ENCODE results near the gene CACNA1S. TPM values are rescaled to one million over a fixed set of nuclear protein-coding genes. Genes with fewer than 3 reads are reported as not detected.
A peak's percentile ranks its signal among the peaks of the same experiment; 100 is the strongest.

CACNA1S gene
- total and polyA plus RNA-seq, 8 donors = under 0.01 TPM; not detected in 7

DNA sequence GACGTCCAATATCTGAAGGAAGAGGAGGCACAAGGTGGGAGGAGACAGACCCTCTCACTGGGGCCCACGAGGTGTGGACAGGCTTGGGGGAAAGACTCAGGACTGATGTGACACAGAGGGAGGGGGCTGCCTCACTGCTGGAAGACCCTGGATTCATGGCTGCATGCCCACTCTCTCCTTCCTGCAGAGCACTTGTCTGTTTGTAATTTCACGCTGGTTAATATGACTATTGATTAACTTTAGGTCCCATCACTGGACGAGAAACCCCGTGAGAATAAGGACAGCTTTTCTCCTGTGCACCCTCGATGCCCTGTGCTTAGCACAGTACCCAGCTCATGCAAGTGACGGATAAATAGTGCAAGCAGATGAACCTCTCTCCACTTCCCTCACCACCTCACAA lies 35.1 kb downstream of the CACNA1S start:
- Histone ChIP-seq H3K27ac (no peak overlapping the region), H3K4me3 (no peak overlapping the region), H3K36me3 (no peaks in the 10 kb centered on the region), H3K27me3 (no peaks in the 10 kb centered on the region), H3K9me3 (no peaks in the 10 kb centered on the region), H3K4me1 (no peaks in the 10 kb centered on the region)
- 37 to 42% methylated on average over 7 of the region's 7 CpGs for WGBS, 2 donors
- TF ChIP-seq, protein P1, sequence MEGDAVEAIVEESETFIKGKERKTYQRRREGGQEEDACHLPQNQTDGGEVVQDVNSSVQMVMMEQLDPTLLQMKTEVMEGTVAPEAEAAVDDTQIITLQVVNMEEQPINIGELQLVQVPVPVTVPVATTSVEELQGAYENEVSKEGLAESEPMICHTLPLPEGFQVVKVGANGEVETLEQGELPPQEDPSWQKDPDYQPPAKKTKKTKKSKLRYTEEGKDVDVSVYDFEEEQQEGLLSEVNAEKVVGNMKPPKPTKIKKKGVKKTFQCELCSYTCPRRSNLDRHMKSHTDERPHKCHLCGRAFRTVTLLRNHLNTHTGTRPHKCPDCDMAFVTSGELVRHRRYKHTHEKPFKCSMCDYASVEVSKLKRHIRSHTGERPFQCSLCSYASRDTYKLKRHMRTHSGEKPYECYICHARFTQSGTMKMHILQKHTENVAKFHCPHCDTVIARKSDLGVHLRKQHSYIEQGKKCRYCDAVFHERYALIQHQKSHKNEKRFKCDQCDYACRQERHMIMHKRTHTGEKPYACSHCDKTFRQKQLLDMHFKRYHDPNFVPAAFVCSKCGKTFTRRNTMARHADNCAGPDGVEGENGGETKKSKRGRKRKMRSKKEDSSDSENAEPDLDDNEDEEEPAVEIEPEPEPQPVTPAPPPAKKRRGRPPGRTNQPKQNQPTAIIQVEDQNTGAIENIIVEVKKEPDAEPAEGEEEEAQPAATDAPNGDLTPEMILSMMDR (IDR thresholded peaks at IDR 0.05) = no peak
- ATAC-seq (peak in 1 of 4 donors; percentile 8), DNase-seq (no peak), FAIRE-seq (no peak)
- intact Hi-C loops (cut with DNase I) = no loop called here

DNA sequence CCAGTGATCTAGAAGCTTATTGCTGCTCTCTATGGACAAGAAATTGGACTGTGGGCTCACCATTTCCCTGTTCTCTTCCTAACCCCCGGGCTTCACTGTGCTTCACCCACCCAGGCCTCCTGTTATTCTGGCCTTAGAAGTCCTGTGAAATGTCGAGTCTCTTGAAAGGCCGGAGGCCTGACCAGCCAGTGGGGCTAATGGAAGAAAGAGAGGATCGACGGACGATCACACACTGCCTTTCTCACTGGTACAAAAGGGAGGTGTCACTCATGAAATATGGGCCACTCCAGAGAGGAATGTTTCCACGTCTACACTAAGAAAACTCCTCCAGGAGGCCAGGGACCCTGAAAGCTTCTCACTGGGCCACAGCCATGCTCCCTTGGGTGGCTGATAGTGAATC lies 36.1 kb downstream of the CACNA1S start:
- FAIRE-seq = no peak
- TF ChIP-seq, protein P1 (IDR thresholded peaks at IDR 0.05) = no peak
- intact Hi-C loops (cut with DNase I) = no loop called here
- DNase-seq = no peak
- Histone ChIP-seq H3K27me3 (no peaks in the 10 kb centered on the region), H3K4me1 (no peaks in the 10 kb centered on the region), H3K9me3 (no peaks in the 10 kb centered on the region), H3K4me3 (no peak overlapping the region), H3K36me3 (no peaks in the 10 kb centered on the region), H3K27ac (no peak overlapping the region)
- 75 to 76% methylated on average over 7 of the region's 7 CpGs for WGBS, 2 donors
- ATAC-seq = no peak

DNA sequence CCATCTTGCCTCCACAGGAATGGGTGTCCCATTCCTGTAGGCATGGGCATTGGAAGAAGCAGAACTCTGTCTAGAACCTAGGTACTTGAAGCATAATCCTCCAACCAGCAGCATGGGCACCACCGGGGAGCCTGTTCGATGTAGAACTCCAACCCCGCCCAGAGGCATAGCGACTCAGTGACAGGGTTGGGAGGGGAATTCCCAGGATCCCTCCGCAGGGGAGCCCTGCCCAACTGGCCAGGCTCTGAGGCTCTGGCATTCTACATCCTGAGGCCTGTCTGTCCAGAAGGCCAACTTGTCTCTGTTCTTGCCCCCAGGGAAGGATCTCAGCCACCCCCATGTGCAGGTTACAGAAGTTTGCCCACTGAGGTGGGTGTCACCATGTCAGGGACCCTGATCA lies 38.2 kb downstream of the CACNA1S start:
- H3K4me3 ChIP-seq = no peak overlapping the region
- ATAC-seq = no peak
- TF ChIP-seq, protein P1 (IDR thresholded peaks at IDR 0.05) = no peak
- no peaks in the 10 kb centered on the region for H3K27me3 ChIP-seq
- intact Hi-C loops (cut with DNase I) = no loop called here
- H3K36me3 ChIP-seq = no peaks in the 10 kb centered on the region
- no peaks in the 10 kb centered on the region for H3K4me1 ChIP-seq
- FAIRE-seq = no peak
- DNase-seq = no peak
- 83 to 94% methylated on average over 5 of the region's 5 CpGs for WGBS, 2 donors
- no peak overlapping the region for H3K27ac ChIP-seq
- no peaks in the 10 kb centered on the region for H3K9me3 ChIP-seq

DNA sequence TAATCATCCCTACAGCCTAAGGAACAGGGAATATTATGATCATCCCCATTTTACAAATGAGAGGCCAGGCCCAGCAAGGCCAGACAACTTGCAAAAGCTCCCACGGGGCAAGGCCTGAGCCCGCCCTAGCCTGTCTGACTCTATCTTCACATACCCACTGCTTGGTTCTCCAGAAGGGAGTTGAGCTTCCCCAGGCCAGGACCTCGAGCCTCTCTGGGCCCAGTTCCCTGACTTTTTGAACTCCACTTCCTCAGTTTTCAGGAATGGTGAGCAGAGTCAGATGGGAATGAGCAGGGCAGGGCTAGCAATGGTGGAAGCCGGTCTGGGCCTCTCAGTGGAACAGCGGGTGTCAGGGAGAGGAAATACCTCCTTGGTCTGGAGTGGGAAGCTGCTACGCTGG lies 39.3 kb downstream of the CACNA1S start:
- no peaks in the 10 kb centered on the region for H3K36me3 ChIP-seq
- no peaks in the 10 kb centered on the region for H3K4me1 ChIP-seq
- H3K4me3 ChIP-seq = no peak overlapping the region
- TF ChIP-seq, protein P1 (IDR thresholded peaks at IDR 0.05) = no peak
- H3K9me3 ChIP-seq = no peaks in the 10 kb centered on the region
- DNase-seq = peak in 1 of 6 donors; percentile 30
- FAIRE-seq = no peak
- WGBS, 2 donors = 68 to 75% methylated on average over 6 of the region's 6 CpGs
- H3K27me3 ChIP-seq = no peaks in the 10 kb centered on the region
- H3K27ac ChIP-seq = no peak overlapping the region
- intact Hi-C loops (cut with DNase I) = no loop called here
- no peak for ATAC-seq

DNA sequence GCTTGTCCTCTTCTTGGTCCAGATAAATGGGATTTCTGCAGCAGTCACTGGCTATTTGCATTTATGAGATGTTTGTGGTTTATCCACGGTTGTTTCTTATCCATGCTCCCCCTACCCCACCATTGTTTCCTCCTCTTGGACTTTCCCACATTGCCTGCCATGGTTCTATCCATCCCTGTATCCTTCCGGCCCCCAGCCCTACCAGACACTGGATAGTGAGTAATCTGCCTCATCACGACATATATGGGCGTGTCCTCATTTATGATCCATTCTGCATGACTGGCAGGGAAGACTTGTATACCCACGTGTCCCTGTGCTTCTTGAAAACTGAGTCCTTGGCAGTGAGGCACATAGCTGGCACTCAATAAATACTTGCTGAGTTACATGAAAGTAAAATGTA lies 40.1 kb downstream of the CACNA1S start:
- H3K4me1 ChIP-seq = no peaks in the 10 kb centered on the region
- WGBS, 2 donors = 63 to 70% methylated on average over 5 of the region's 5 CpGs
- no peak for DNase-seq
- ATAC-seq = no peak
- no peak for FAIRE-seq
- no peak overlapping the region for H3K27ac ChIP-seq
- no peaks in the 10 kb centered on the region for H3K27me3 ChIP-seq
- H3K9me3 ChIP-seq = no peaks in the 10 kb centered on the region
- H3K36me3 ChIP-seq = no peaks in the 10 kb centered on the region
- TF ChIP-seq, protein P1 (IDR thresholded peaks at IDR 0.05) = no peak
- H3K4me3 ChIP-seq = no peak overlapping the region
- intact Hi-C loops (cut with DNase I) = no loop called here

Measured in pancreas (tissue), 10 donors.